GM12878 (cell line): ENCODE measurements around the gene ATXN1. TPM values are rescaled to one million over a fixed set of nuclear protein-coding genes. Genes with fewer than 3 reads are reported as not detected.

Experiments
- ATAC-seq: fragments of 200-7000 bp; cut with Tn5 transposase; 3 replicates; pipeline ENCODE4 v1.9.1; 2020; ENCODE audit warnings: mild to moderate bottlenecking, moderate library complexity
- BruUV-seq: library from RNA; stranded (reverse); fragments of 400-500 nt; replicated peaks from 2 replicates; lab custom pipeline; 2021; lab: Mats Ljungman, UMichigan
- CTCF ChIA-PET: fragments of 300-600 bp; sonication (Branson Sonifier 250); formaldehyde crosslinking; extraction: SDS; loops from one replicate; lab custom pipeline; 2021; ENCODE audit warnings: inconsistent platforms; lab: Yijun Ruan, JAX
- POLR2A ChIA-PET: fragments of 350-600 bp; formaldehyde crosslinking; extraction: SDS; loops from one replicate; lab custom pipeline; 2021; ENCODE audit warnings: inconsistent platforms; lab: Charles Lee
- RAD21 ChIA-PET: fragments of 300-600 bp; sonication (Branson Sonifier 250); formaldehyde crosslinking; loops from one replicate; lab custom pipeline; 2023; ENCODE audit warnings: antibody characterized with exemption; ENCODE audit not compliant: unreplicated experiment; lab: Charles Lee
- SMC1A ChIA-PET: fragments of 300-600 bp; sonication (Branson Sonifier 250); formaldehyde crosslinking; loops from one replicate; lab custom pipeline; 2023; ENCODE audit not compliant: unreplicated experiment, uncharacterized antibody; lab: Charles Lee
- DNase-seq: peaks from one replicate; pipeline ENCODE4 v3.0.0-alpha.2; 2011; ENCODE audit warnings: low read depth, low spot score
- FAIRE-seq: peaks from 3 replicates; lab custom pipeline; 2011; peaks lifted over from hg19 to GRCh38; lab: Jason Lieb, UNC
- H2AFZ ChIP-seq: 2 replicates; pipeline ENCODE4 v1.6.0; 2011; ENCODE audit warnings: low read depth, low read length, control low read depth; ENCODE audit not compliant: control insufficient read depth
- H3K27ac ChIP-seq: 2 replicates; pipeline ENCODE4 v1.5.1; 2011; ENCODE audit warnings: control low read depth; ENCODE audit not compliant: control insufficient read depth, insufficient read depth
- H3K27me3 ChIP-seq, 2 experiments: replicated peaks in 1 of 2; 2 replicates each; pipeline versions ENCODE4 v1.6.0 to v1.6.1; 2011; ENCODE audit warnings: low read length in 1 of 2; ENCODE audit not compliant: control insufficient read depth in 2 of 2, insufficient read depth in 2 of 2
- H3K36me3 ChIP-seq, 2 experiments: 2 replicates each; pipeline ENCODE4 v1.5.1; 2011; ENCODE audit warnings: low read length in 1 of 2; ENCODE audit not compliant: control insufficient read depth in 2 of 2, insufficient read depth in 2 of 2
- H3K4me1 ChIP-seq: 2 replicates; pipeline ENCODE4 v1.6.1; 2011; ENCODE audit warnings: mild to moderate bottlenecking, low read length, moderate library complexity, mixed read lengths; ENCODE audit not compliant: control insufficient read depth, insufficient read depth
- H3K4me2 ChIP-seq: 2 replicates; pipeline ENCODE4 v1.6.0; 2011; ENCODE audit warnings: control low read depth; ENCODE audit not compliant: control insufficient read depth, insufficient read depth
- H3K4me3 ChIP-seq: fragments of 200-600 bp; sonication (generic); 2 replicates; pipeline ENCODE4 v1.5.1; 2016
- H3K79me2 ChIP-seq: 2 replicates; pipeline ENCODE4 v1.6.0; 2011; ENCODE audit warnings: low read length; ENCODE audit not compliant: control insufficient read depth, insufficient read depth
- H3K9ac ChIP-seq: 2 replicates; pipeline ENCODE4 v1.8.0; 2011; ENCODE audit warnings: low read length, control low read depth, mixed read lengths; ENCODE audit not compliant: control insufficient read depth, insufficient read depth
- H3K9me3 ChIP-seq: replicated peaks from 3 replicates; pipeline ENCODE4 v1.5.1; 2011; ENCODE audit warnings: mild to moderate bottlenecking, low read length; ENCODE audit not compliant: control insufficient read depth, insufficient read depth
- H4K20me1 ChIP-seq: 2 replicates; pipeline ENCODE4 v1.6.0; 2011; ENCODE audit not compliant: control insufficient read depth, insufficient read depth
- DPF2 ChIP-seq: fragments of 450-650 bp; IDR thresholded peaks from 2 replicates; pipeline ENCODE4 v1.6.1; 2017; ENCODE audit warnings: mild to moderate bottlenecking
- HDAC2 ChIP-seq: fragments of 200-600 bp; sonication (generic); IDR thresholded peaks from 2 replicates; pipeline ENCODE4 v1.6.1; 2017
- NR2C2 ChIP-seq: IDR thresholded peaks from 2 replicates; pipeline ENCODE4 v1.6.1; 2011; ENCODE audit warnings: borderline replicate concordance, low read depth; ENCODE audit not compliant: control insufficient read depth, insufficient read length
- RCOR1 ChIP-seq: conservative IDR thresholded peaks from 2 replicates; pipeline ENCODE4 v1.6.1; 2012; ENCODE audit warnings: low read depth, low read length, improper control_type of control experiment
- STAT3 ChIP-seq: IDR thresholded peaks from 2 replicates; pipeline ENCODE4 v1.6.1; 2011; ENCODE audit warnings: low read depth, low read length, improper control_type of control experiment
- WGBS: methylation state at CpG from one replicate; pipeline ENCODE4 v1.1.6; 2016; ENCODE audit warnings: low lambda C conversion rate; ENCODE audit not compliant: insufficient replicate concordance, insufficient coverage; ENCODE audit errors: missing lambda C conversion rate; 5-methylcytosine and 5-hydroxymethylcytosine counted together
- in situ Hi-C: fragments of 300-500 bp; cut with MboI; formaldehyde crosslinking; loops from 9 replicates; pipeline ENCODE4 v1.14.3; 2018; ENCODE audit warnings: mixed read lengths
- intact Hi-C: fragments of 100-400 bp; cut with micrococcal nuclease; formaldehyde crosslinking; loops from one replicate; pipeline ENCODE4 v1.14.2; 2022; ENCODE audit not compliant: unreplicated experiment
- polyA plus RNA-seq, 11 experiments: library from polyadenylated mRNA; depleted of rRNA in 4 of 11; unstranded in 6 of 11; stranded (reverse) in 5 of 11; fragments of >200 nt; fragmentation: Nextera tagmentation in 4 of 11; fragmentation: Illumina TruSeq in 1 of 11; extraction: Ambion mirVana in 4 of 11; extraction: Trizol in 1 of 11; gene quantifications; 1 replicate in 1 of 11; 2 replicates in 10 of 11; pipeline versions ENCODE4 v1.2.1 to v1.2.3, GENCODE V29; 2011 to 2016; ENCODE audit warnings: inconsistent platforms in 2 of 11, missing spikeins in 2 of 11, low read depth in 1 of 11
- total RNA-seq, 4 experiments: library from RNA; depleted of rRNA in 3 of 4; stranded (reverse); fragments of >200 nt in 3 of 4; fragmentation: Illumina TruSeq in 1 of 4; extraction: Trizol in 1 of 4; gene quantifications; 2 replicates each; pipeline versions ENCODE4 v1.2.1 to v1.2.3, GENCODE V29; 2013 to 2021
- TF ChIP-seq, protein P1 (sequence below): fragments of 450-650 bp; IDR thresholded peaks from 2 replicates; pipeline ENCODE4 v1.6.1; 2014; ENCODE audit warnings: mild to moderate bottlenecking
- TF ChIP-seq, protein P2 (sequence below): fragments of 450-650 bp; IDR thresholded peaks from 2 replicates; pipeline ENCODE4 v1.6.1; 2017; ENCODE audit warnings: mild to moderate bottlenecking

ATXN1 gene
- total and polyA plus RNA-seq, 10 of the 15 experiments (the other 5 are each of a cell fraction or from before 2014, with no cell fraction given): 12.2 to 51.2 (median 20.5) TPM

- ATAC-seq: no peak
- H3K36me3 ChIP-seq: peaks cover 1 to 10% of the 10 kb centered on the region in 2 experiments
- 73% methylated on average over 10 of the region's 10 CpGs for WGBS
- SMC1A ChIA-PET: interaction anchor here (0.8 to 5.4 kb wide), 13 partner anchors 8 to 60 kb away, joined by 3 to 36 read pairs (median 4); no protein-coding TSS in a partner anchor
- H3K27me3 ChIP-seq: no peaks in the 10 kb centered on the region
- DNase-seq: no peak
- TF ChIP-seq NR2C2: no peak
- no peak for TF ChIP-seq DPF2
- intact Hi-C loops: no loop called here
- RAD21 ChIA-PET: interaction anchor here (1.0 to 1.1 kb wide), 2 partner anchors 18 to 37 kb away, joined by 3 read pairs; no protein-coding TSS in a partner anchor
- TSS peak; percentile 1 for BruUV-seq
- CTCF ChIA-PET: interaction anchor here (0.7 to 3.0 kb wide), 8 partner anchors 9 to 417 kb away, joined by 3 to 12 read pairs (median 5); no protein-coding TSS in a partner anchor
- no peak overlapping the region for H3K4me3 ChIP-seq
- peaks cover 14% of the 10 kb centered on the region for H4K20me1 ChIP-seq
- no peak overlapping the region for H3K9ac ChIP-seq
- POLR2A ChIA-PET: interaction anchor here (0.9 kb wide), 1 partner anchor 33 kb away, joined by 3 read pairs; no protein-coding TSS in a partner anchor
- in situ Hi-C loops: no loop called here
- H3K9me3 ChIP-seq: no peaks in the 10 kb centered on the region; the same call in 2 of the 3 replicates
- no peaks in the 10 kb centered on the region for H3K4me1 ChIP-seq
- FAIRE-seq: no peak
- H3K4me2 ChIP-seq: no peak overlapping the region
- no peak overlapping the region for H3K27ac ChIP-seq
- H2AFZ ChIP-seq: no peak overlapping the region
- H3K79me2 ChIP-seq: no peaks in the 10 kb centered on the region; the same call in 1 of the 2 replicates
Observed at GRCh38 chr6:16749516-16750485, 11.5 kb downstream of the ATXN1 start.

DNA sequence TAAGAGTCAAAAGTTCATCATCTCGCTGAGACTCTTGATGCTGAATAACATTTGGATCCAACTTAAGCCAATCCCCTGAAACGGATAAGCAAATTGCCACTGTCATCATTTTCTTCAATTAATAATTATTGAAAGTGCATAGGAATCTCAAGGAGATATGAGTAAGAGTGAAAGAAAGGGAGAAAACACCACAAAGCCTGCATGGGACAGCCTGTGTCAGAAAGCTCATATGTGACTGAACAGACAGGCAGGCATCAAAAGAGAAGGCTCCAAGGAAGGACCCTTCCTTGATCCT, 13.3 kb downstream of the ATXN1 start:
- intact Hi-C loops: no loop called here
- BruUV-seq: no TSS peak
- in situ Hi-C loops: no loop called here
- Histone ChIP-seq H3K9me3 (no peaks in the 10 kb centered on the region; the same call in 2 of the 3 replicates), H3K4me1 (no peaks in the 10 kb centered on the region), H3K9ac (no peak overlapping the region), H3K4me2 (no peak overlapping the region), H3K36me3 (peaks cover 2 to 10% of the 10 kb centered on the region in 2 experiments), H3K27ac (no peak overlapping the region)
- ChIA-PET SMC1A (interaction anchor here (0.5 to 5.4 kb wide), 8 partner anchors 9 to 507 kb away, joined by 3 to 36 read pairs (median 4); no protein-coding TSS in a partner anchor), POLR2A (interaction anchor here (0.6 to 1.1 kb wide), 6 partner anchors 10 to 257 kb away, joined by 3 to 6 read pairs (median 4); no protein-coding TSS in a partner anchor), CTCF (interaction anchor here (0.6 to 2.8 kb wide), 10 partner anchors 9 to 238 kb away, joined by 3 to 12 read pairs (median 4); no protein-coding TSS in a partner anchor)
- TF ChIP-seq STAT3 (no peak), RCOR1 (no peak), HDAC2 (no peak)
- TF ChIP-seq, protein P1, sequence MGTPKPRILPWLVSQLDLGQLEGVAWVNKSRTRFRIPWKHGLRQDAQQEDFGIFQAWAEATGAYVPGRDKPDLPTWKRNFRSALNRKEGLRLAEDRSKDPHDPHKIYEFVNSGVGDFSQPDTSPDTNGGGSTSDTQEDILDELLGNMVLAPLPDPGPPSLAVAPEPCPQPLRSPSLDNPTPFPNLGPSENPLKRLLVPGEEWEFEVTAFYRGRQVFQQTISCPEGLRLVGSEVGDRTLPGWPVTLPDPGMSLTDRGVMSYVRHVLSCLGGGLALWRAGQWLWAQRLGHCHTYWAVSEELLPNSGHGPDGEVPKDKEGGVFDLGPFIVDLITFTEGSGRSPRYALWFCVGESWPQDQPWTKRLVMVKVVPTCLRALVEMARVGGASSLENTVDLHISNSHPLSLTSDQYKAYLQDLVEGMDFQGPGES: no peak
- TF ChIP-seq, protein P2, sequence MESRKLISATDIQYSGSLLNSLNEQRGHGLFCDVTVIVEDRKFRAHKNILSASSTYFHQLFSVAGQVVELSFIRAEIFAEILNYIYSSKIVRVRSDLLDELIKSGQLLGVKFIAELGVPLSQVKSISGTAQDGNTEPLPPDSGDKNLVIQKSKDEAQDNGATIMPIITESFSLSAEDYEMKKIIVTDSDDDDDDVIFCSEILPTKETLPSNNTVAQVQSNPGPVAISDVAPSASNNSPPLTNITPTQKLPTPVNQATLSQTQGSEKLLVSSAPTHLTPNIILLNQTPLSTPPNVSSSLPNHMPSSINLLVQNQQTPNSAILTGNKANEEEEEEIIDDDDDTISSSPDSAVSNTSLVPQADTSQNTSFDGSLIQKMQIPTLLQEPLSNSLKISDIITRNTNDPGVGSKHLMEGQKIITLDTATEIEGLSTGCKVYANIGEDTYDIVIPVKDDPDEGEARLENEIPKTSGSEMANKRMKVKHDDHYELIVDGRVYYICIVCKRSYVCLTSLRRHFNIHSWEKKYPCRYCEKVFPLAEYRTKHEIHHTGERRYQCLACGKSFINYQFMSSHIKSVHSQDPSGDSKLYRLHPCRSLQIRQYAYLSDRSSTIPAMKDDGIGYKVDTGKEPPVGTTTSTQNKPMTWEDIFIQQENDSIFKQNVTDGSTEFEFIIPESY: no peak
- TF ChIP-seq, all 136 proteins: peak for 0
- DNase-seq: no peak
- Histone ChIP-seq H3K4me3 (no peak overlapping the region), H2AFZ (no peak overlapping the region), H4K20me1 (peaks cover 17% of the 10 kb centered on the region), H3K79me2 (no peaks in the 10 kb centered on the region; the same call in 1 of the 2 replicates), H3K27me3 (no peaks in the 10 kb centered on the region)
- FAIRE-seq: no peak
- WGBS: 85% methylated on average over 2 of the region's 2 CpGs
- ATAC-seq: no peak
- RAD21 ChIA-PET: interaction anchor here (0.9 to 2.7 kb wide), 4 partner anchors 9 to 415 kb away, joined by 3 to 11 read pairs (median 4); no protein-coding TSS in a partner anchor
